Neuronal stem cell (in vitro differentiated cells): ENCODE measurements around the gene DLG2.

Experiments
- DNase-seq: peaks from one replicate; pipeline ENCODE4 v3.0.0-alpha.2; 2013; ENCODE audit warnings: low spot score
- H2AFZ ChIP-seq: one replicate; pipeline ENCODE4 v1.6.1; 2013; ENCODE audit warnings: mild to moderate bottlenecking, low read length, inconsistent platforms
- H2AK5ac ChIP-seq: 2 replicates; pipeline ENCODE4 v1.6.1; 2013; ENCODE audit warnings: low read depth, mild to moderate bottlenecking, inconsistent platforms, low read length, moderate library complexity, mixed read lengths
- H2BK120ac ChIP-seq: 2 replicates; pipeline ENCODE4 v1.6.1; 2013; ENCODE audit warnings: low read depth, mild to moderate bottlenecking, inconsistent platforms, low read length, moderate library complexity, mixed read lengths
- H2BK12ac ChIP-seq: one replicate; pipeline ENCODE4 v1.6.1; 2013; ENCODE audit warnings: low read length, inconsistent platforms
- H2BK15ac ChIP-seq: 2 replicates; pipeline ENCODE4 v1.6.1; 2013; ENCODE audit warnings: mild to moderate bottlenecking, low read length, inconsistent platforms, mixed read lengths
- H2BK5ac ChIP-seq: one replicate; pipeline ENCODE4 v1.6.1; 2013; ENCODE audit warnings: inconsistent platforms, mild to moderate bottlenecking, low read length, moderate library complexity
- H3K14ac ChIP-seq: one replicate; pipeline ENCODE4 v1.6.1; 2013; ENCODE audit warnings: low read length, inconsistent platforms
- H3K18ac ChIP-seq: 2 replicates; pipeline ENCODE4 v1.6.1; 2013; ENCODE audit warnings: low read length, inconsistent platforms
- H3K23ac ChIP-seq: 2 replicates; pipeline ENCODE4 v1.6.1; 2013; ENCODE audit warnings: low read depth, mild to moderate bottlenecking, mixed read lengths, low read length, inconsistent platforms; ENCODE audit not compliant: poor library complexity
- H3K27ac ChIP-seq: replicated peaks from 3 replicates; pipeline ENCODE4 v1.5.1; 2013; ENCODE audit warnings: low read length, inconsistent platforms
- H3K27me3 ChIP-seq, 3 experiments: 2 replicates each; pipeline ENCODE4 v1.6.1; 2013; ENCODE audit warnings: low read length in 3 of 3, mild to moderate bottlenecking in 2 of 3, inconsistent platforms in 1 of 3, low read depth in 1 of 3, mixed read lengths in 1 of 3, moderate library complexity in 1 of 3; ENCODE audit not compliant: control insufficient read depth in 3 of 3, insufficient read depth in 3 of 3
- H3K36me3 ChIP-seq, 2 donors: replicated peaks in 1 of 2; 2 replicates each; pipeline ENCODE4 v1.6.1; 2013; ENCODE audit warnings: low read length in 2 of 2; ENCODE audit not compliant: control insufficient read depth in 2 of 2, insufficient read depth in 2 of 2
- H3K4ac ChIP-seq: 2 replicates; pipeline ENCODE4 v1.6.1; 2013; ENCODE audit warnings: inconsistent platforms, mild to moderate bottlenecking, low read length, moderate library complexity
- H3K4me1 ChIP-seq, 2 donors: 1 replicate in 1 of 2; 2 replicates in 1 of 2; pipeline ENCODE4 v1.6.1; 2013; ENCODE audit warnings: low read length in 2 of 2, low read depth in 1 of 2; ENCODE audit not compliant: control insufficient read depth in 2 of 2, insufficient read depth in 1 of 2
- H3K4me2 ChIP-seq: one replicate; pipeline ENCODE4 v1.6.1; 2013; ENCODE audit warnings: mild to moderate bottlenecking, low read length, inconsistent platforms; ENCODE audit not compliant: insufficient read depth, poor library complexity, severe bottlenecking
- H3K4me3 ChIP-seq, 2 donors: 2 replicates each; pipeline ENCODE4 v1.5.1; 2013; ENCODE audit warnings: low read length in 2 of 2, mild to moderate bottlenecking in 2 of 2, inconsistent platforms in 1 of 2, moderate library complexity in 1 of 2
- H3K79me1 ChIP-seq: one replicate; pipeline ENCODE4 v1.6.1; 2013; ENCODE audit warnings: low read depth, mild to moderate bottlenecking, inconsistent platforms, low read length, moderate library complexity
- H3K9ac ChIP-seq: one replicate; pipeline ENCODE4 v1.6.1; 2013; ENCODE audit warnings: mild to moderate bottlenecking, low read depth, low read length, inconsistent platforms; ENCODE audit not compliant: poor library complexity
- H3K9me3 ChIP-seq, 2 donors: replicated peaks in 1 of 2; 2 replicates each; pipeline versions ENCODE3 to v1.6.1; 2013; ENCODE audit warnings: low read length in 2 of 2, mild to moderate bottlenecking in 2 of 2, inconsistent platforms in 1 of 2, low read depth in 1 of 2, mixed read lengths in 1 of 2, moderate library complexity in 1 of 2; ENCODE audit not compliant: control insufficient read depth in 2 of 2, insufficient read depth in 1 of 2
- H4K8ac ChIP-seq: one replicate; pipeline ENCODE4 v1.6.1; 2013; ENCODE audit warnings: low read depth, mild to moderate bottlenecking, inconsistent platforms, low read length, moderate library complexity
- H4K91ac ChIP-seq: one replicate; pipeline ENCODE4 v1.6.1; 2013; ENCODE audit warnings: low read length, low read depth, mild to moderate bottlenecking, inconsistent platforms; ENCODE audit not compliant: poor library complexity
- WGBS, 2 donors: extraction: QIAGEN DNeasy Blood & Tissue Kit; methylation state at CpG; one replicate each; pipeline ENCODE4 v1.1.7; 2013; ENCODE audit warnings: missing lambda C conversion rate in 2 of 2, mixed read lengths in 1 of 2; ENCODE audit not compliant: insufficient read length in 2 of 2, insufficient replicate concordance in 1 of 2; ENCODE audit errors: extremely low coverage in 2 of 2; 5-methylcytosine and 5-hydroxymethylcytosine counted together

Gene DLG2

GRCh38 chr11:85096939-85097338, 530.2 kb downstream of the DLG2 start:
- Histone ChIP-seq H3K18ac (no peak overlapping the region), H2BK5ac (no peak overlapping the region), H3K4me2 (no peak overlapping the region), H3K4me1 (no peaks in the 10 kb centered on the region), H3K79me1 (no peaks in the 10 kb centered on the region), H3K27me3 (no peaks in the 10 kb centered on the region), H2AK5ac (no peak overlapping the region), H3K23ac (no peak overlapping the region), H3K14ac (no peak overlapping the region), H2BK120ac (no peak overlapping the region), H3K9me3 (no peaks in the 10 kb centered on the region), H4K8ac (no peak overlapping the region), H4K91ac (no peak overlapping the region), H3K4ac (no peak overlapping the region), H3K4me3 (no peak overlapping the region), H2AFZ (no peak overlapping the region), H2BK15ac (no peak overlapping the region), H2BK12ac (no peak overlapping the region), H3K27ac (no peak overlapping the region), H3K36me3 (no peaks in the 10 kb centered on the region), H3K9ac (no peak overlapping the region)
- no CpG with 5 or more reads among the region's 6 CpGs for WGBS, 2 donors
- no peak for DNase-seq

GRCh38 chr11:85095239-85095638, 531.9 kb downstream of the DLG2 start:
- H3K4me1 ChIP-seq = no peaks in the 10 kb centered on the region
- no peaks in the 10 kb centered on the region for H3K9me3 ChIP-seq
- H3K27ac ChIP-seq = no peak overlapping the region
- no peak overlapping the region for H2BK12ac ChIP-seq
- no peak overlapping the region for H4K8ac ChIP-seq
- no peak overlapping the region for H4K91ac ChIP-seq
- no peak overlapping the region for H3K4me3 ChIP-seq
- H2BK15ac ChIP-seq = no peak overlapping the region
- no peaks in the 10 kb centered on the region for H3K27me3 ChIP-seq
- H2BK5ac ChIP-seq = no peak overlapping the region
- no peaks in the 10 kb centered on the region for H3K79me1 ChIP-seq
- no peak overlapping the region for H2AK5ac ChIP-seq
- H3K4me2 ChIP-seq = no peak overlapping the region
- H3K18ac ChIP-seq = no peak overlapping the region
- no peak overlapping the region for H3K4ac ChIP-seq
- no peak overlapping the region for H2BK120ac ChIP-seq
- no peaks in the 10 kb centered on the region for H3K36me3 ChIP-seq
- H2AFZ ChIP-seq = no peak overlapping the region
- DNase-seq = no peak
- no peak overlapping the region for H3K23ac ChIP-seq
- H3K14ac ChIP-seq = no peak overlapping the region
- no peak overlapping the region for H3K9ac ChIP-seq

- Histone ChIP-seq H4K8ac (no peak overlapping the region), H2AFZ (no peak overlapping the region), H4K91ac (no peak overlapping the region), H3K14ac (no peak overlapping the region), H3K9me3 (no peaks in the 10 kb centered on the region), H3K23ac (no peak overlapping the region), H3K4me3 (no peak overlapping the region), H3K36me3 (no peaks in the 10 kb centered on the region), H3K18ac (no peak overlapping the region), H2BK5ac (no peak overlapping the region), H2BK15ac (no peak overlapping the region), H2BK12ac (no peak overlapping the region), H3K9ac (no peak overlapping the region), H2AK5ac (no peak overlapping the region), H3K79me1 (no peaks in the 10 kb centered on the region), H3K4me2 (no peak overlapping the region), H3K4me1 (no peaks in the 10 kb centered on the region), H3K27ac (no peak overlapping the region), H3K27me3 (no peaks in the 10 kb centered on the region), H2BK120ac (no peak overlapping the region), H3K4ac (no peak overlapping the region)
- no peak for DNase-seq
- no CpG with 5 or more reads among the region's 1 CpG for WGBS, 2 donors
Measured at GRCh38 chr11:85094795-85095194, 532.3 kb downstream of the DLG2 start.

GRCh38 chr11:85089654-85090053, 537.5 kb downstream of the DLG2 start:
- H3K9me3 ChIP-seq = no peaks in the 10 kb centered on the region
- H3K4ac ChIP-seq = no peak overlapping the region
- no peak overlapping the region for H2AFZ ChIP-seq
- no peak overlapping the region for H2BK15ac ChIP-seq
- no peak overlapping the region for H4K91ac ChIP-seq
- no peak overlapping the region for H3K9ac ChIP-seq
- H2AK5ac ChIP-seq = no peak overlapping the region
- no peaks in the 10 kb centered on the region for H3K4me1 ChIP-seq
- H3K79me1 ChIP-seq = no peaks in the 10 kb centered on the region
- no peak overlapping the region for H2BK12ac ChIP-seq
- H3K4me2 ChIP-seq = no peak overlapping the region
- no peak overlapping the region for H3K23ac ChIP-seq
- no peak overlapping the region for H2BK120ac ChIP-seq
- no peak for DNase-seq
- no peak overlapping the region for H4K8ac ChIP-seq
- WGBS, 2 donors = no CpG with 5 or more reads among the region's 1 CpG
- no peaks in the 10 kb centered on the region for H3K27me3 ChIP-seq
- no peak overlapping the region for H3K4me3 ChIP-seq
- no peak overlapping the region for H3K27ac ChIP-seq
- no peak overlapping the region for H3K14ac ChIP-seq
- no peaks in the 10 kb centered on the region for H3K36me3 ChIP-seq
- no peak overlapping the region for H3K18ac ChIP-seq
- no peak overlapping the region for H2BK5ac ChIP-seq
